Activated naive CD4-positive, alpha-beta T cell treated with Interleukin-2 at 50 U/mL for 16 hours (primary cell): ENCODE data around the gene TMEM41B.
"Not testable (repeated sequence)": the region's sequence is repeated elsewhere in the genome, so short reads cannot be mapped to it uniquely, and the experiment has no call there.

Experiments used
- DNase-seq: peaks from one replicate; pipeline ENCODE4 v3.0.0-alpha.2; 2020

Gene TMEM41B

DNA sequence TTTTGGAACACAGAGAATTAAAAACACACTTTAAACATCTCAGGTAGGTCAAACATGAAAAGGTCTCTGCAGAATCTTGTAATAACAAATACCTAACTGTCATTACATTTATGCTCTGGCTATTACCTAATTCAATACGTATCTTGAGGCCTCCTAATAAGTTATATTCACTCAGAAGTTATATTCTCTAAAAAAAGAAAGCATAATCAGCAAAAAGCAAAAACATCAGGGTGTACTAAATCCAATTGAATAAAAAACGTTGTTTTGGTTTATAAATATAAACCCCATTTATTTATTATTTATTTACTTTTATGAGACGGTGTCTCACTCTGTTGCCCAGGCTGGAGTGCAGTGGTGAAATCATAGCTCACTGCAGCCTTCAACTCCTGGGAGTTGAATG is 10.2 kb downstream of the TMEM41B start:
- DNase-seq = no peak

DNA sequence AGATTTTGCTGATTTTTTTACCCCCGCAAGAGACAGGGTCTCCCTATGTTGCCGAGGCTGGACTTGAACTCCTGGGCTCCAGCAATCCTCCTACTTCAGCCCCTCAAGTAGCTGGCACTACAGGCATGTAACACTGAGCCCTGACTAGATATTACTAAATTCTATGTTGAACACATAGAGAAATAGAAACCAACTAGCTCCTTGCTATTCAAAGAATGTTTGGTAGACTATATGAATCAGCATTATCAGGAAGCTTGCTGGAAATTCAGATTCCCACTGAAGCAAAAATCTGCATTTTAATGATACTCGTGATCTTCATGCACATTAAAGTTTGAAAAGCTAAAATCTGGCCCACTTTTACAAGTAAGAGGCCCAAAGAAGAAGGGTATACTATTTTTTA is 11.9 kb downstream of the TMEM41B start:
- DNase-seq = no peak

DNA sequence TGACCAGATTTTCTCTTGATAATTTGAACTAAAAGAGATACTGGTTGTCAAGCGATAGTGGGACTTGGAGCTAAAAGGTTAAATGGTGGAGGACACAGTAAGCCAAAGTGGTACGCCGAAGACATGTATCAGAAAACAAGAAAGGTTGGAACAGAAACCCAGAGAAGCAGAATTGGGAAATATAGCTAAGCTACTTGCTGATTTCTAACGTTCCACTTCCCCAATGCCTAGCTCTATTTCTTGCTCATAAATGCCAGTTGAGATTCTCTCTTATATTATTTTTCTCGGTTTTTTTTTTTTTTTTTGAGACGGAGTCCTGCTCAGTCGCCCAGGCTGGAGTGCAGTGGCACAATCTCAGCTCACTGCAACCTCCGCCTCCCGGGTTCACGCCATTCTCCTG is 12.7 kb downstream of the TMEM41B start:
- DNase-seq = no peak

DNA sequence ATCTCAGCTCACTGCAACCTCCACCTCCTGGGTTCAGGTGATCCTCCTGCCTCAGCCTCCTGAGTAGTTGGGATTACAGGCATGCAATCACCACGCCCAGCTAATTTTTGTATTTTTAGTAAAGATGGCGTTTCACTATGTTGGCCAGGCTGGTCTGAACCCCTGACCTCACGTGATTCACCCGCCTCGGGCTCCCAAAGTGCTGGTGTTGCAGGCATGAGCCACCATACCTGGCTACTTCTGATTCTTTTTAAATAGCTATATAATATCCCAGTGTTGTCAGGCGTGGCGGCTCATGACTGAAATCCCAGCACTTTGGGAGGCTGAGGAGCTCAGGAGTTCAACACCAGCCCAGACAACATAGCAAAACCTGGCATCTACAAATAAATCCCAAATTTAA is 20.7 kb downstream of the TMEM41B start:
- DNase-seq = no peak

DNA sequence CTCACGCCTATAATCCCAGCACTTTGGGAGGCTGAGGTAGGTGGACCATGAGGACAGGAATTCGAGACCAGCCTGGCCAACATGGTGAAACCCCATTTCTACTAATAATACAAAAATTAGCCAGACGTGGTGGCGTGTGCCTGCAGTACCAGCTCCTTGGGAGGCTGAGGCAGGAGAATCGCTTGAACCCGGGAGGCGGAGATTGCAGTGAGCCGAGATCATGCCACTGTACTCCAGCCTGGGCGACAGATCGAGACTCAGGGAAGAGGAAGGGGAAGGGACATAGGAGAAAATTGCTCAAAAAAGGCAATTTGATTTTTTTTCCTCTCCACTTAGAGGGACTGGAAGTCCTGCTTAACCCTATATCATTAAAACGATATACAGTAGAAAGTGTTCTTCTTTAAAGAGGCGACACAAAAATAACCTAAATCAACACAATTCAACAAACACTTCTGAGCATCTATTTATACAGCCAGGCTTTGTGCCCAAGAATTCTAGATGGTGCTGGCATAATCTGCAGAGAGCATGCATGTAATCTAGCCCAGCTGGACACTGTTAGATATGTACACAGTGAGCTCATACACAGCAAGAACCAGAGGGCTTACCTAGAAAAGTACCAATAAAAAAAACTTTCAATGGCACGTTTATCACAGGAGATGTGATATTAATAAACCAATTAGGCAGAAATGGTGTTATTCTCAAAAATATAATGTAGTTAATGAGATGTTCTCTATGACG is 28.4 kb downstream of the TMEM41B start:
- no peak for DNase-seq

DNA sequence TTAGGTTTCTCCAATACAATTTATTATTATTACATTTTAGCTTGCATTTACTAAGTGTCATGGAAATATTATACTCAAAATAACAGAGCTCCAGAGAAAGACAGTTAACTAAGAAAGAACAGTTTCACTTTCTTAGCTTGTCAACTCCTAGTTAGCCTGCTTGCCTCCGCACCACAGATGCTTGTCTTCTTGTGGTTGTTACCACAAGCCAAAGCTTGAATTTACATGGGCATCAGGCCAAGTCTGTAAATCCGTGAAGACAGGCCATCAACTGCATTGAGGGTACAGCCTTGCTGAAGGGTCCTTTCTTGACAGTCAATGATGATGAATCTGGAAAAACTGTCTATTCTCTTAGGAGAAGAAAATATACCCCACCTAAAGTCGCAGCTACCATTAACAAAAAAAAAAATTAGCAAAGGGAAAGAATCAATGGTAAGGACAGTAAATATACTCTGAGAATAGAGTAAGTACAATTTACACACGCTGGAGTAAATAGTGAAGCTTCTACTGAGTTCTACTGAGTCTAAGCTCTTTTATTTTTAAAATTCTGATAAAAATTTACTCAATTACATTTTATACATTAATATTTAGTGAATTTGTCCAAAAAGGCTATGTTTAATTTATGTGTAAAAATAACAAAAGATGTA is 33.6 kb downstream of the TMEM41B start:
- DNase-seq = peak; percentile 57

DNA sequence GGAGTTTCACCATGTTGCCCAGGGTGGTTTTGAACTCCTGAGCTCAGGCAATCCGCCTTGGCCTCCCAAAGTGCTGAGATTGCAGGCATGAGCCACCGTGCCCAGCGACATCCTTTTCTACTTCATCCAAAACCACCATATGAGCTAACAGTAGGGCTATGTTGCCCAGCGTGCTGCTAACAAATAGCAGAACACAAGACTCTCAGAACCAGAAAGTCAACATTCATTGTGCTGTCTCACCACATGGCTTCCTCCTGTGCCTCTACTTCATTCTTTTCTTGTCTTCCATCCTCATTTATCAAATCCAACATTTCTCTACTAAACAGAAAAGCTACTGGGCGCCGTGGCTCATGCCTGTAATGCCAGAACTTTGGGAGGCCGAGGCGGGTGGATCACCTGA is 37.2 kb downstream of the TMEM41B start:
- DNase-seq = no peak

DNA sequence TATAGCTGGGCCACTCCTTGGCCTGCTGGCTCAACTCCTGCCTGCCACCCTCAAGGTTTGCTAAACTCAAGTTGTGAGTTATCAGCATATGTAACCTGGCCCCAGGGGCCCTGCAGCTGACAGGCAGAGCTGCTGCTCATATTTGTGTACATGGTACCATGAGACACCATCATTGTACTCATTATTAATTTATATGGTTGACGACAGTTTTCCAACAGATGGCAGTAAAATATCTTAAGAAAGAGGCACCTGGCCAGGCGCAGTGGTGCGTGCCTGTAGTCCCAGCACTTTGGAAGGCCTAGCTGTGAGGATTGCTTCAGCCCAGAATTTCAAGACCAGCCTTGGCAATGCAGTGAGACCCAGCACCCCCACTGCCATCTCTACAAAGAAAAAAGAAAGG is 37.8 kb downstream of the TMEM41B start:
- DNase-seq = no peak

DNA sequence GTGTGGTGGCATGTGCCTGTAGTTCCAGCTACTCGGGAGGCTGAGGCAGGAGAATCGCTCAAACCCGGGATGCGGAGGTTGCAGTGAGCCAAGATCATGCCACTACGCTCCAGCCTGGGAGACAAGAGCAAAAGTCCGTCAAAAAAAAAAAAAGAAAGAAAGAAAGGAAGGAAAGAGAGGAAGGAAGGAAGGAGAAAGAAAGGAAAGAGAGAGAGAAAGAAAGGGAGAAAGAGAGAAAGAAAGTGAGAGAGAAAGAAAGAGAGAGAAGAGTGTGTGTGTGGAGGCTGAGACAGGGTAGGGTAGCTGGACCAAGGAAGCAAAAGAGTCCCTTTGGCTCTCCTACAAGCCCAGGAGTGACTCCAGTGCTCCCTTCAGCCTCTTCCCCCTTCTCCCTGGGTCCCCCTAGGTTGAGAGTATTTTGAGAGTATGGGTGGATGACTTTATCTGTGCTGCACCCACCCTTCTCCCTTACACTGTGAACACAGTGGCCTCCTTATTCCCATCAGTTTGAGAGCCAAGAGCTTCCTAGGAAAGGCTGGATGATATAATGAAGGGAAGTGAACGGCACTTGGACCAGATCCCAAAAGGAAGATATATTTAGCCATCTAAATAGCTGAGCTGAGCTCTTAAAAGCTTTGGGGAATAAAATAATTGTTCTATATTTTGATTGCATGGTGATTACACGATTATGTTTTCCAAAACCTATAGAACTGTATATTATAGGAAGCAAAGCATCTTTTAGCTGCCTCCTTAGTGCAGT is 39.7 kb downstream of the TMEM41B start:
- no peak for DNase-seq

DNA sequence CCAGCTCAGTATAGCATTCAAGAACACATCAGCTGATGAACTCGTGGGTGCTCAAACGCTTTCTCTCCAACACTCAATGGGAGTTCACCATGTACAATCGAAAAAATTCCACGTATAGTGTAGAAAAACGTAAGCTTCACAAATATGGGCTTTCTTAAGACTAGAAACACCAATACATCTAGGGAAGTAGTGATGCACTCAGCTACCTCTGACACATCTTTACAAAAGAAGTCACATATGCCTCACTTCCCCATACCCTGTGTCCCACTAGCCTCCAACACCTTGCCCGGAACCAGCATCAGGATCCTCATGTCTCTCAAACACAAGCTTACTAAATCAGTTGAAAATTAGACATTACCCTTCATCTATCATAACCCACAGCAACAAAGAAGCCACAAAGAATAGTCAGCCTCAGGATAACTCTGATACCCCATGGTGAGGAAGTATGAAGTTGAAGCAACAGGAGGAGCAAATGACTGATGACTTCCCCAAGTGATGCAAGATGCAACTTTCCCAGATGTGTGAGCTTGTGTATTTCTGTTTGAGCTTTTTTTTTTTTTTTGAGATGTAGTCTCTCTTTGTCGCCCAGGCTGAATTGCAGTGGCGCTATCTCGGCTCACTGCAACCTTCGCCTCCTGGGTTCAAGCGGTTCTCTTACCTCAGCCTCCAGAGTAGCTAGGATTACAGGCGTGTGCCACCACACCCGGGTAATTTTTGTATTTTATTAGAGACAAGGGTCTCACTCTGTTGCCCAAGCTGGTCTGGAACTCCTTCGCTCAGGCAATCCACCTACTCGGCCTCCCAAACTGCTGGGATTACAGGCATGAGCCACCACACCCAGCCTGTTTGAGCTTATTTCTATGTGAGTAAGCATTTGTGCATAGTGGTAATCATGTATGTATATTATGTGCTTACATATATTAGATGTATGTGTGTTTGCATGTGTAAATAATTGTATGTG is 40.7 kb downstream of the TMEM41B start:
- no peak for DNase-seq

DNA sequence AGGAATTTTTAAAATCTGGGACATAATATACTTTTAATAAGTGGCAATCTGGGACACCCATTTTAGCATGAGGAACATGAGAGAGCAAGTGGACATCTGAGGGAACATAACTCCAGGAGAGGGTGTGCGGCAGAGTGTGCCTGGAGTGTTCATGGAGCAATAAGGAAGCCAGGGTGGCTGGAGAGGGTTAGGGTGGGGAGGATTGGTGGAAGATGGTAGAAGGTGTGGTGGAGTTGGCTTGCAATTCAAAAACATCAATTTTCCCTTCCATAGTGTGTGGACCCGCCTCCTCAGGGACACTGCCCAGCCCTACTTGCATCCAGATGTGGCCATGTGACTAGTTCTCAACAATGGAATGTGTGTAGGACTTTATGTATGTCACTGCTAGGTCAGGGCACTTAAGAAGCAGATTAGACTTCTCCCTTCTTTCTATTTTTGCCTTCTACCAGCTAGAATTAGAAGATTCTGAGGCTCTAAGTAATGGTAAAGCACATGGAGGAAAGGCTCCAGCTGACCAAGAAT is 44.8 kb downstream of the TMEM41B start:
- DNase-seq = no peak

DNA sequence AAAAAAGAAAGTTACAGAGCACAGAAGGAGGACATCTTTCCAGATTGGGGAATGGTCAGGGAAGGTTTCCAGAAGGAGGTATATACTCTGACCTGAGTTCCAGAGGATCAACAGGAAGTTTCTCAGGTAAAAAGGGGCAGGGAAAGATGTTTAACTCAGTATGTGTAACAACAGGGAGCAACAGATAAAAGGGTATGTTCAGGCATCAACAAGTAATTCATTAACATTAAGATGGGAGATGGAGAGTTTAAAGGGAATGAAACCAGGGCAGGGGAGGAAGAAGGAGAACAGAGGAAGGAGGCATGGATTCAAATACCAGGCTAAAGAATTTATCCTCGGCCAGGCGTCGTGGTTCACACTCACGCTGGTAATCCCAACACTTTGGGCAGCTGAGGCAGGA is 46.7 kb downstream of the TMEM41B start:
- no peak for DNase-seq

DNA sequence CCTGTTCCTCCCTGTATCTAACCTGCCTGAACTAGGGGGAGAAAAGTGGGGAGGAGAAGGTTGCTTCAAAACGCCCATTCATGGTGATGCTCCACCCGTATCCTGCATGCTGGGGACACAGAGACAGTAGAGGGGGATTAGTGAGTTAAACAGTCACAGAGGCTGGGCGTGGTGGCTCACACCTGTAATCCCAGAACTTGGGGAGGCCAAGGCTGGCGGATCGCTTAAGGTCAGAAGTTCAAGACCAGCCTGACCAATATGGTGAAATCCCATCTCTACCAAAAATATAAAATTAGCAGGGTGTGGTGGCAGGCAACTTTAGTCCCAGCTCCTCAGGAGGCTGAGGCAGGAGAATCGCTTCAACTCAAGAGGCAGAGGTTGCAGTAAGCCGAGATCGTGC is 47.5 kb downstream of the TMEM41B start:
- DNase-seq = no peak

DNA sequence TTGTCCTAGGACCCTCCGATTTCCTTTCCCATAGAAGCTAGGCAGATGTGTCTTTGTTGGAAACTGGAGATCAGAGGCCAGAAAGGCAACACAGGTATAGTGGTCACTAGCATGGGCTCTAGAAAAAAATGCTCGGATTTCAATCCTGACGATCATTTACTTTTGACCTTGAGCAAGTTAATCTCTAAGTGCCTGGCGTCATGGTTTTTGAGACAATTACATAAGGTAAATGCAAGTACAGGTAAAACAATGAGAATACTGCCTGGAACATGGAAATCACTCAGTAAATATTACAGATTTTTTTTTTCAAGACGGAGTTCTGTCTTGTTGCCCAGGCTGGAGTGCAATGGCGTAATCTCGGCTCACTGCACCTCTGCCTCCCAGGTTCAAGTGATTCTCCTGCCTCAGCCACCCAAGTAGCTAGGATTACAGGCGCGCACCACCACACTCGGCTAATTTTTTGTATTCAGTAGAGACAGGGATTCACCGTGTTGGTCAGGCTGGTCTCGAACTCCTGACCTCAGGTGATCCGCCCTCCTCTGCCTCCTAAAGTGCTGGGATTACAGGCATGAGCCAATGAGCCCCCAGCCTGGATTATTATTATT is 48.2 kb downstream of the TMEM41B start:
- DNase-seq = no peak

DNA sequence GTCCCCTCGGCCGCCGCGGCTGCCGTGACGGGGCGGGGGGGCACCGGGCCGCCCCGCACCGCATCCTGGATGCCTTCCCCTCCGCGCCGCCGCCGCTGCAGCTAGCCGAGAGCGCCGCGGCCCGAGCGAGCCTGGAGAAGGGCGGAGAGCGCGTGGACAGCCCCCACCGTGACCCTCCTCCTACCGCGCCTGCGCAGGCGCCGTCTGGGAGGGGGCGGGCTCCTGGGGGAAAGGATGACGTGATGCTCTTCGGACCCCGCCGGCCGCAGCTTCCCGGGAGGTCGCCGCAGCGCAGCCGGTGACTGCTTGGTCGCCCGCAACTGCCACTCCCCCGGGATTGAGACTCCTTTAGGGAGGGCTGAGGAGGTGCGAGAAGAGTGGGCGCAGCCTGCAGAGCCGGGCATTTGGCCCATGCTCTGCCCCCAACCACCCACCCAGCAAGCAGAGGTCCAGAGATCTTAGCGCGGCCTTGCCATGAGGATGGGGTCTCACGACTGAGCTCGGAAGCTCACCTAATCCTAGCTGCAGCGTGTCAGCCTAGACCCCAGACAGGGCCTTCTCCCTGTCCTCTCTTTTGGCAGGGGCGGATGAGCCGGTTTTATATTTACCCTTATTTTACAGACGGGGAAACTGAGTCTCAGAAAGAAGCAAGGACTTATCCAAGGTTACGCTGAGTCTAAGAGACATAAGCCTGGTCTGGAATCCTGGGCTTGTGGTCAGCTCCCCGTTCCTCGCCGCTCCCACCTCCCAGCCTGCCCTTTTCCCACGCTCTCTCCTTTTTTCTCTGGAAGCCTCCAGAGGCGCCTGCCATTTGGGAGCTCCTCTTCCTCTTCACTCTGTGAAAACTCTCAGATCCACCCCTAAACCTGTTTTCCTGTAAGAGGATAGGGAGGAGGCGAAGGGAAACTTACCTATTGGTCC is 48.9 kb downstream of the TMEM41B start, which contains the start of gene DENND5A:
TSS of gene DENND5A (minus strand) at position 140 of the 921 bp plus-strand sequence. CDS start 281 bp downstream, outside the sequence.
- DNase-seq = peak; percentile 63

DNA sequence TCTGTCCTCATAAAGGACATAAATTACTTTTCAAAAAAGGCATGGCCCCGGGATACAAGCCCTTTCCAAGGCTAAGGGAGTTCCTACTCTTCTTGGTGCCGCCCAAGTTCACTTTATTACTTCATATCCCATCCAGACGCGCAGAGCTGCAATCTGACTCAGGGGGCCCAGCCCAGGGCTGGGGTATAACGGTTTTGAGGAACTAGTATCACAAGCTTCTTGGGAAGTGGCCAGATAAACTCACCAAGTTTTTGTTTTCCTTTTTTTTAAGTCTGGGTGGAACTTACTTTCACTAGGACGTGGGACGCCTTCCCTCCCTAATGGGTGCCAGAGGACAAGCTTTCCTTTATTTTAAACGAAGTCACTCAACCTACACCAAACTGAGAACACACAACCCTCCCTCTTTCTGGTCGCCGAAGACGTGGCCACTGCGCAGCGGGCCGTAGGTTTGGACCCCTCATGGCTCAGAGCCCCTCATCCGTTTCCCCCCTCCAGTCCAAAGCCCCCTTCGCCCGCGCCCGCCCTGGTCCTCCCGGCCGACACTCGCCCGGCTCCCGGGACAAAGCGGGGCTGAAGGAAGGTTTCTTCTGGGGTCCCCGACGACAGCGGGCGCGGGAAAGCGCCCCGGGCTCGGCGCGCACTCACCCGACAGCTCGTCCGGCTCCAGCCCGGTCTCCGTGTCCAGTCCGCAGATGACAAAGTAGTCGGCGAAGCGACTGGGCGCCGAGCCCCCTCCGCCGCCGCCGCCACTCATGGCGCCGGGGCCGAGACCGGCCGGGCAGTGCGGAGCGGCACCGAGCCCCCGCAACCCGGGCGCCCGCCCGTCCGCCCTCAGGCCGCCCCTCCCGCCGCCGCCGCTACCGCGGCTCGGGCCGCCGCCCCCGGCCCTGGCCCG is 49.8 kb downstream of the TMEM41B start:
- peak; percentile 43 for DNase-seq

DNA sequence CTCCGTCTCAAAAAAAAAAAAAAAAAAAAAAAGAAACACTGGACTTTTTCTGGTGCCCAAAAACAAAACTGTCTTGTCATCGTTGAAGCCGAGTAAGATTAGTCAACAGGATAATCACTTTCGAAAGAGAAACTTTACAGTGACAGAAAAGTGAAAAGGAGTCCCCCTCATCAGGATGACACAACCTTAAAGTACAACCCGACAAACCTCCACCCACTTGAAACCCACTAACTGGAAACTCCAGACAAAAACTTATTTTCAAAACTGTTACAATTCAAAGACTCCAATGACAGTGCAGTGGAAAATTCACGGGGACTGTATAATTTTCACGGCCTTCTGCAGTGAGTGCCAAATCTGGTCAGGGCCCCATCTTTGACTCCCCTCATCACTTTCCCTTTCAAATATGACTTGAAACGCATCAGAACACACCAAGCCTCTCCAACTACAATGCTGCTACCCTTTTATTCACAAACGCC is 50.5 kb downstream of the TMEM41B start:
- peak; percentile 60 for DNase-seq

DNA sequence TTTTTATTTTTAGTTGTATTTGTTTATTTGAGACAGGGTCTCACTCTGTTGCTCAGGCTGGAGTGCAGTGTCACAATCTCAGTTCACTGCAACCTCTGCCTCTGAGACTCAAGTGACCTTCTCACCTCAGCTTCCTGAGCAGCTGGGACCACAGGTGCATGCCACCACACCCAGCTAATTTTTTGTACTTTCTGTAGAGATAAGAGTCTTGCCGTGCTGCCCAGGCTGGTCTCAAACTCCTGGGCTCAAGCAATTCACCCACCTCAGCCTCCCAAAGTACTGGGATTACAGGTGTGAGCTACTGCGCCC is 53.6 kb downstream of the TMEM41B start:
- not testable (repeated sequence) for DNase-seq

DNA sequence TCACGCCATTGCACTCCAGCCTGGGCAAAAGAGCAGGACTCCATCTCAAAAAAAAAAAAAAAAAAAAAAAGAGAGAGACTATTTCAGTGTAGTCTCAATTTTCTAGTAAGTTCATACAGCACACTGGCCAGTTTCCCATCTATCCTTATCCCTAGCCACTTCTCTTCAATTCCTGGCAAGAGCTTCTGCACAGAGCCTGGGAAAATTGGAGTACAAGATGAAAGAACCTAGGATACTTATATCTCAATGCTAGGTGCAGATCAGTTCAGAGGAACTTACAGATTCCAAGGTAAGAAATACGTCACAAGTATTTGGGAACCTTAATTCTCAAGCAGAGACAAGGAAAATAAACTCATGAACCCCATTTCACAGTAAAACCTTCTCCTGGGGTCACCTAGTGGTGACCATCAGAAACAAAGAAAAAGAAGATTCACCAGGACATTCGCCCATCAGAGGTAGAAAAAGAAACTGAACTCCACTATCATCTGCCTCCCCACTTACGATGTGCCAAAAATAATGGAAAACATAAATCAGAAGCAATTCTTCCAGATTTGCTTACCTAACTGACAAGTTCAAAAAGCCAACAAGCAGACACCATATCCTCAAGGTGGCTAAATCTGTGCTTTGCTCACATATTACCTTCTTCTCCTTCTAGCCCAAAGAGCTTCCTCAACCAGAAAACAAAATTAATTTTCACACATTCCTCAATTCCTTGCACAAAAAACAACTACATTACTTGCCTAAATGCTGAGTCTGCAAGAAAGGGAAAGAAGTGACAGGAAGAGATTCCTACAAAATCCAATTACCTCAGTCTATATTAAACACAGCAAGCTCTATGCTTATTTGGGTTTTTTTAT is 54.2 kb downstream of the TMEM41B start:
- no peak for DNase-seq
